A549 (cell line): ENCODE measurements around the gene ST6GALNAC1. TPM values are rescaled to one million over a fixed set of nuclear protein-coding genes. Genes with fewer than 3 reads are reported as not detected.

Experiments
- ATAC-seq, 2 experiments: fragments of 200-7000 bp in 1 of 2; fragments of >200 bp in 1 of 2; cut with Nextera tagmentation in 1 of 2; cut with Tn5 transposase in 1 of 2; 3 replicates each; pipeline versions ENCODE4 v1.8.0 to v1.9.1; 2018 to 2020; ENCODE audit warnings: mild to moderate bottlenecking in 1 of 2, moderate library complexity in 1 of 2
- CTCF ChIA-PET: fragments of 300-600 bp; sonication (Branson Sonifier 250); formaldehyde crosslinking; extraction: SDS; loops from one replicate; lab custom pipeline; 2021; ENCODE audit warnings: antibody characterized with exemption, inconsistent platforms; lab: Yijun Ruan, JAX
- POLR2A ChIA-PET: fragments of 350-600 bp; formaldehyde crosslinking; extraction: SDS; loops from one replicate; lab custom pipeline; 2021; ENCODE audit warnings: antibody characterized with exemption, inconsistent platforms; lab: Yijun Ruan, JAX
- DNase-seq, 2 experiments: peaks; one replicate each; pipeline versions ENCODE4 v3.0.0 to v3.0.0-alpha.2; 2011 to 2016; ENCODE audit warnings: low read depth in 1 of 2, low spot score in 1 of 2
- FAIRE-seq: peaks from 2 replicates; lab custom pipeline; 2011; peaks lifted over from hg19 to GRCh38; lab: Jason Lieb, UNC
- H3K27ac ChIP-seq, 2 experiments: fragments of >200 bp; sonication (Bioruptor Twin); formaldehyde crosslinking; 3 replicates each; pipeline ENCODE4 v1.5.1; 2016 to 2017
- H3K4me1 ChIP-seq: fragments of >200 bp; sonication (Bioruptor Twin); formaldehyde crosslinking; 3 replicates; pipeline ENCODE4 v1.6.1; 2016
- H3K4me2 ChIP-seq: fragments of >200 bp; sonication (Bioruptor Twin); formaldehyde crosslinking; 3 replicates; pipeline ENCODE4 v1.6.1; 2016
- H3K4me3 ChIP-seq: fragments of >200 bp; sonication (Bioruptor Twin); formaldehyde crosslinking; 3 replicates; pipeline ENCODE4 v1.5.1; 2016
- H3K9me3 ChIP-seq: fragments of >200 bp; sonication (Bioruptor Twin); formaldehyde crosslinking; 3 replicates; pipeline ENCODE4 v1.6.1; 2016
- CBX8 ChIP-seq: fragments of 200-600 bp; sonication (generic); IDR thresholded peaks from 2 replicates; pipeline ENCODE4 v1.6.1; 2016
- EP300 ChIP-seq, 2 experiments: fragments of >200 bp; sonication (Bioruptor Twin); formaldehyde crosslinking; IDR thresholded peaks; 2 replicates in 1 of 2; 3 replicates in 1 of 2; pipeline ENCODE4 v1.6.1; 2016 to 2017
- ESRRA ChIP-seq: fragments of 150-350 bp; IDR thresholded peaks from 2 replicates; pipeline ENCODE4 v1.6.1; 2014; ENCODE audit warnings: mild to moderate bottlenecking, low read length, borderline replicate concordance
- FOSB ChIP-seq: fragments of 250-450 bp; sonication (Bioruptor Pico); IDR thresholded peaks from 2 replicates; pipeline ENCODE4 v1.5.0; 2020; ENCODE audit warnings: mild to moderate bottlenecking, moderate library complexity
- FOSL2 ChIP-seq, 2 experiments: fragments of 450-650 bp in 1 of 2; fragments of >200 bp in 1 of 2; sonication (Bioruptor Twin) in 1 of 2; formaldehyde crosslinking; IDR thresholded peaks; 2 replicates each; pipeline versions ENCODE4 v1.5.0 to v1.6.1; 2016 to 2020; ENCODE audit warnings: mild to moderate bottlenecking in 1 of 2, moderate library complexity in 1 of 2
- GATA3 ChIP-seq: IDR thresholded peaks from 2 replicates; pipeline ENCODE4 v1.6.1; 2012; ENCODE audit warnings: borderline replicate concordance
- HDAC2 ChIP-seq: fragments of 200-600 bp; sonication (generic); IDR thresholded peaks from 2 replicates; pipeline ENCODE4 v1.6.1; 2016
- HEYL ChIP-seq: fragments of 250-450 bp; sonication (Bioruptor Pico); IDR thresholded peaks from 2 replicates; pipeline ENCODE4 v1.8.0; 2021; ENCODE audit warnings: mild to moderate bottlenecking, moderate library complexity
- HOXA7 ChIP-seq: fragments of 250-450 bp; sonication (Bioruptor Pico); IDR thresholded peaks from 2 replicates; pipeline ENCODE4 v1.5.0; 2020; ENCODE audit warnings: mild to moderate bottlenecking, moderate library complexity
- HOXB5 ChIP-seq: fragments of 250-450 bp; sonication (Bioruptor Pico); IDR thresholded peaks from 2 replicates; pipeline ENCODE4 v1.5.0; 2020; ENCODE audit warnings: mild to moderate bottlenecking, moderate library complexity
- JUNB ChIP-seq: fragments of >200 bp; sonication (Bioruptor Twin); formaldehyde crosslinking; IDR thresholded peaks from 2 replicates; pipeline ENCODE4 v1.6.1; 2016
- KDM5A ChIP-seq: fragments of 200-600 bp; sonication (generic); IDR thresholded peaks from 2 replicates; pipeline ENCODE4 v1.6.1; 2016; ENCODE audit warnings: antibody characterized with exemption, mild to moderate bottlenecking
- MYC ChIP-seq: IDR thresholded peaks from 2 replicates; pipeline ENCODE4 v1.6.1; 2012; ENCODE audit warnings: mild to moderate bottlenecking, inconsistent platforms, low read length, improper control_type of control experiment, borderline replicate concordance
- NPAS2 ChIP-seq: fragments of 250-450 bp; sonication (Bioruptor Pico); IDR thresholded peaks from 2 replicates; pipeline ENCODE4 v1.8.0; 2022; ENCODE audit warnings: mild to moderate bottlenecking, moderate library complexity, borderline replicate concordance
- PHF8 ChIP-seq: fragments of 200-600 bp; sonication (generic); IDR thresholded peaks from 2 replicates; pipeline ENCODE4 v1.6.1; 2016; ENCODE audit warnings: low read depth, mild to moderate bottlenecking, antibody characterized with exemption, moderate library complexity, borderline replicate concordance
- RAD21 ChIP-seq, 2 experiments: fragments of >200 bp in 1 of 2; sonication (Bioruptor Twin) in 1 of 2; formaldehyde crosslinking in 1 of 2; IDR thresholded peaks in 1 of 2; conservative IDR thresholded peaks in 1 of 2; 2 replicates in 1 of 2; 3 replicates in 1 of 2; pipeline ENCODE4 v1.6.1; 2012 to 2018; ENCODE audit warnings: inconsistent platforms in 1 of 2
- RARB ChIP-seq: fragments of 250-450 bp; sonication (Bioruptor Pico); IDR thresholded peaks from 2 replicates; pipeline ENCODE4 v1.8.0; 2021; ENCODE audit warnings: mild to moderate bottlenecking, moderate library complexity
- RCOR1 ChIP-seq: fragments of 150-350 bp; IDR thresholded peaks from 2 replicates; pipeline ENCODE4 v1.6.1; 2014; ENCODE audit warnings: antibody characterized with exemption, low read length, low read depth
- RFX5 ChIP-seq: fragments of 450-650 bp; IDR thresholded peaks from 2 replicates; pipeline ENCODE4 v1.7.1; 2014; ENCODE audit warnings: antibody characterized with exemption, mild to moderate bottlenecking, moderate library complexity
- RNF2 ChIP-seq: fragments of 200-600 bp; sonication (generic); IDR thresholded peaks from 2 replicates; pipeline ENCODE4 v1.6.1; 2016; ENCODE audit warnings: low read depth, mild to moderate bottlenecking, antibody characterized with exemption, moderate library complexity, borderline replicate concordance
- SMC3 ChIP-seq: fragments of >200 bp; sonication (Bioruptor Twin); formaldehyde crosslinking; IDR thresholded peaks from 3 replicates; pipeline ENCODE4 v1.6.1; 2018; ENCODE audit warnings: inconsistent platforms
- TP53 ChIP-seq: fragments of 250-450 bp; sonication (Bioruptor Pico); IDR thresholded peaks from 2 replicates; pipeline ENCODE4 v1.5.0; 2021; ENCODE audit warnings: mild to moderate bottlenecking, moderate library complexity
- ZC3H11A ChIP-seq: fragments of 450-650 bp; IDR thresholded peaks from 2 replicates; pipeline ENCODE4 v1.6.1; 2014; ENCODE audit warnings: antibody characterized with exemption, mild to moderate bottlenecking
- ZNF302 ChIP-seq: fragments of 250-450 bp; sonication (Bioruptor Pico); IDR thresholded peaks from 2 replicates; pipeline ENCODE4 v1.9.0; 2021; ENCODE audit warnings: inconsistent platforms, mild to moderate bottlenecking, moderate library complexity
- WGBS: methylation state at CpG from one replicate; pipeline ENCODE4 v1.1.6; 2017; ENCODE audit errors: missing lambda C conversion rate; 5-methylcytosine and 5-hydroxymethylcytosine counted together
- polyA plus RNA-seq, 4 experiments: library from polyadenylated mRNA; depleted of rRNA in 3 of 4; stranded (reverse); fragments of >200 nt; fragmentation: RNase III in 1 of 4; extraction: RNeasy Plus Mini Kit Qiagen cat#74134 plus additional on column Dnase treatment in 1 of 4; gene quantifications; 2 replicates in 3 of 4; 3 replicates in 1 of 4; pipeline ENCODE4 v1.2.3, GENCODE V29; 2011 to 2017
- TF ChIP-seq, protein P1 (sequence below): fragments of 200-600 bp; sonication (generic); IDR thresholded peaks from 2 replicates; pipeline ENCODE4 v1.6.1; 2016; ENCODE audit warnings: antibody characterized with exemption, mild to moderate bottlenecking, moderate library complexity
- TF ChIP-seq, protein P2 (sequence below): IDR thresholded peaks from 2 replicates; pipeline ENCODE4 v1.6.1; 2012; ENCODE audit warnings: low read depth, borderline replicate concordance
- TF ChIP-seq, protein P3 (sequence below): fragments of 150-350 bp; IDR thresholded peaks from 2 replicates; pipeline ENCODE4 v1.6.1; 2014; ENCODE audit warnings: low read depth, mild to moderate bottlenecking, low read length
- TF ChIP-seq, protein P4 (sequence below): fragments of 250-450 bp; sonication (Bioruptor Pico); IDR thresholded peaks from 2 replicates; pipeline ENCODE4 v1.5.0; 2021; ENCODE audit warnings: mild to moderate bottlenecking, moderate library complexity, borderline replicate concordance

ST6GALNAC1 gene
- polyA plus RNA-seq, 2 of the 4 experiments (the other 2 are of a cell fraction), result 0.27 to 0.72 TPM

DNA sequence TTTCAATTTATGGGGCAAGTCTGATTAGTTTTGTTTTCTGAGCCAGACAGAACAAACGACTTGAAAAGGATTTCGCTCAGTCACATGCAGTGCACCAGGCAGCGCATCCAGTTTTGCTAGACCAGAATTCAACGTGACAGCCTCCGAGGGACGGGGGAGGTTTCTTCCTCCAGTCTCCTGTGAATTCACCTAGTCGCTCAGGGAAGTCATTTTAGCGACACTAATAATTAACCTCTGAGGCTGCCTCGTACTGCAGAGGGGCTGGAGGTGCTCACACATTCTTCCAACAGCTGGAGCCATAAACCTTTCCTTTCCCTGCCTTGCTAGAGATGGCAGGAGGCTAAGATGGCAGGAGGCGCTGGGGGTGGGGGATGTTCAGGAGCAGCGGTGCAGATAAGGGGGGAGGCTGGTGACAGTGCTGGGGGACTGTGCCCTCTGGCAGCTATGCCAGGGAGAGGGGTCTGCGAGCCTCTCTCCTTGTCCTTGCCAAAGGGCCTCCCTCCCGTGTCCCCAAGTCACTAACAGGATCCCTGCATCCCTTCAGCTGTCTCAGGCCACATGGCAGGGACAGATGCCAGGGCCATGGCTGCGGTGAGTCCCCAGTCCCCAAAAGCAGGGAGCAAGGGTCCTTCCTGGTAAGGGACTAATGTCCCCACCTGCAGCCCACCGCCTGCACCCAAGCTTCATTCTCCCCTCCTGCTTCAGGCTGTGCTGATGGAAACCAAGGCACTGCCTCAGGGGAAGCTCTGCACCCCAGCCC, 43.2 kb upstream of the ST6GALNAC1 start:
- ChIA-PET POLR2A (interaction anchor here (1.8 kb wide), 1 partner anchor 15 kb away, joined by 5 read pairs; no protein-coding TSS in a partner anchor), CTCF (interaction anchor here (1.0 to 20.1 kb wide), 9 partner anchors 8 to 380 kb away, joined by 3 to 456 read pairs (median 10); partner anchors contain the start of genes JMJD6, METTL23 and MXRA7)
- H3K9me3 ChIP-seq, result no peaks in the 10 kb centered on the region
- TF ChIP-seq EP300 (IDR thresholded peaks at IDR 0.05) (no peak), NPAS2 (CRISPR knock-in tag) (no peak), HOXA7 (no peak), GATA3 (no peak), FOSL2 (IDR thresholded peaks at IDR 0.05) (no peak), FOSL2 (CRISPR knock-in tag; IDR thresholded peaks at IDR 0.05) (no peak), RNF2 (no peak), ZNF302 (CRISPR knock-in tag) (no peak), JUNB (no peak), RARB (CRISPR knock-in tag) (no peak), ZC3H11A (no peak), SMC3 (no peak), RCOR1 (no peak), HDAC2 (no peak), HOXB5 (CRISPR knock-in tag) (no peak), RAD21 (conservative IDR thresholded peaks at IDR 0.05 in 1 of 2, IDR thresholded peaks at IDR 0.05 in 1 of 2) (no peak), HEYL (CRISPR knock-in tag) (no peak)
- TF ChIP-seq, protein P1, sequence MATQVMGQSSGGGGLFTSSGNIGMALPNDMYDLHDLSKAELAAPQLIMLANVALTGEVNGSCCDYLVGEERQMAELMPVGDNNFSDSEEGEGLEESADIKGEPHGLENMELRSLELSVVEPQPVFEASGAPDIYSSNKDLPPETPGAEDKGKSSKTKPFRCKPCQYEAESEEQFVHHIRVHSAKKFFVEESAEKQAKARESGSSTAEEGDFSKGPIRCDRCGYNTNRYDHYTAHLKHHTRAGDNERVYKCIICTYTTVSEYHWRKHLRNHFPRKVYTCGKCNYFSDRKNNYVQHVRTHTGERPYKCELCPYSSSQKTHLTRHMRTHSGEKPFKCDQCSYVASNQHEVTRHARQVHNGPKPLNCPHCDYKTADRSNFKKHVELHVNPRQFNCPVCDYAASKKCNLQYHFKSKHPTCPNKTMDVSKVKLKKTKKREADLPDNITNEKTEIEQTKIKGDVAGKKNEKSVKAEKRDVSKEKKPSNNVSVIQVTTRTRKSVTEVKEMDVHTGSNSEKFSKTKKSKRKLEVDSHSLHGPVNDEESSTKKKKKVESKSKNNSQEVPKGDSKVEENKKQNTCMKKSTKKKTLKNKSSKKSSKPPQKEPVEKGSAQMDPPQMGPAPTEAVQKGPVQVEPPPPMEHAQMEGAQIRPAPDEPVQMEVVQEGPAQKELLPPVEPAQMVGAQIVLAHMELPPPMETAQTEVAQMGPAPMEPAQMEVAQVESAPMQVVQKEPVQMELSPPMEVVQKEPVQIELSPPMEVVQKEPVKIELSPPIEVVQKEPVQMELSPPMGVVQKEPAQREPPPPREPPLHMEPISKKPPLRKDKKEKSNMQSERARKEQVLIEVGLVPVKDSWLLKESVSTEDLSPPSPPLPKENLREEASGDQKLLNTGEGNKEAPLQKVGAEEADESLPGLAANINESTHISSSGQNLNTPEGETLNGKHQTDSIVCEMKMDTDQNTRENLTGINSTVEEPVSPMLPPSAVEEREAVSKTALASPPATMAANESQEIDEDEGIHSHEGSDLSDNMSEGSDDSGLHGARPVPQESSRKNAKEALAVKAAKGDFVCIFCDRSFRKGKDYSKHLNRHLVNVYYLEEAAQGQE, result no peak
- TF ChIP-seq, protein P2, sequence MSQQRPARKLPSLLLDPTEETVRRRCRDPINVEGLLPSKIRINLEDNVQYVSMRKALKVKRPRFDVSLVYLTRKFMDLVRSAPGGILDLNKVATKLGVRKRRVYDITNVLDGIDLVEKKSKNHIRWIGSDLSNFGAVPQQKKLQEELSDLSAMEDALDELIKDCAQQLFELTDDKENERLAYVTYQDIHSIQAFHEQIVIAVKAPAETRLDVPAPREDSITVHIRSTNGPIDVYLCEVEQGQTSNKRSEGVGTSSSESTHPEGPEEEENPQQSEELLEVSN, result no peak
- TF ChIP-seq, protein P3, sequence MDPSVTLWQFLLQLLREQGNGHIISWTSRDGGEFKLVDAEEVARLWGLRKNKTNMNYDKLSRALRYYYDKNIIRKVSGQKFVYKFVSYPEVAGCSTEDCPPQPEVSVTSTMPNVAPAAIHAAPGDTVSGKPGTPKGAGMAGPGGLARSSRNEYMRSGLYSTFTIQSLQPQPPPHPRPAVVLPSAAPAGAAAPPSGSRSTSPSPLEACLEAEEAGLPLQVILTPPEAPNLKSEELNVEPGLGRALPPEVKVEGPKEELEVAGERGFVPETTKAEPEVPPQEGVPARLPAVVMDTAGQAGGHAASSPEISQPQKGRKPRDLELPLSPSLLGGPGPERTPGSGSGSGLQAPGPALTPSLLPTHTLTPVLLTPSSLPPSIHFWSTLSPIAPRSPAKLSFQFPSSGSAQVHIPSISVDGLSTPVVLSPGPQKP, result no peak
- TF ChIP-seq, all 56 proteins: peak for 0
- peak overlapping the region in 1 of 2 experiments; percentile 82; a peak in 3 of 6 replicates for H3K27ac ChIP-seq
- DNase-seq, result no peak
- H3K4me1 ChIP-seq, result peaks cover 19% of the 10 kb centered on the region
- ATAC-seq, result no peak
- 86% methylated on average over 15 of the region's 15 CpGs for WGBS
- no peak overlapping the region for H3K4me2 ChIP-seq
- no peak for FAIRE-seq
- H3K4me3 ChIP-seq, result no peak overlapping the region

DNA sequence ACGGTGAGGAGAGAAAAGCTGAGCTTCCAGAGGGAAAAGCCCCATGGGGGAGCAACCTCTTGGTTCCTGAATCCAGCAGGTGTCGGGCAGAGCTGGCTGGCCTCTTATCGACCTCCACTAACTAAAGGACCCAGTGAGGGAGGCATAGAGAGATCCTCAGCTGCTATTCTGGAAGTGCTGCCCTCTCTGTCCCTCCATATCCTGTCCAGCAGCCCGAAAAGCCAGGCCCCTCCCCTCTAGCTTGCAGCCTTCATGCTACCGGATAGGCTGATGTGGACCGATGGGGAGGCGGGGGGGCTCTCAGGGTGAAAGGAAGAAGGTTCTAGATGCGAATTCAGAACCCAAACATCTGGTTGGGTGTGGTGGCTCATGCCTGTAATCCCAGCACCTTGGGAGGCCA, 42.3 kb upstream of the ST6GALNAC1 start:
- ChIA-PET CTCF (interaction anchor here (0.6 to 20.1 kb wide), 9 partner anchors 9 to 291 kb away, joined by 3 to 456 read pairs (median 69); partner anchors contain the start of genes JMJD6, METTL23 and MXRA7), POLR2A (interaction anchor here (1.8 kb wide), 1 partner anchor 14 kb away, joined by 5 read pairs; no protein-coding TSS in a partner anchor)
- WGBS, result 85% methylated on average over 8 of the region's 8 CpGs
- Histone ChIP-seq H3K4me2 (no peak overlapping the region), H3K4me3 (no peak overlapping the region), H3K9me3 (no peaks in the 10 kb centered on the region), H3K4me1 (peaks cover 19% of the 10 kb centered on the region), H3K27ac (no peak overlapping the region)
- no peak for FAIRE-seq
- DNase-seq, result no peak
- no peak for ATAC-seq
- no peak for TF ChIP-seq ESRRA
- TF ChIP-seq TP53 (CRISPR knock-in tag), result no peak
- no peak for TF ChIP-seq RFX5
- no peak for TF ChIP-seq MYC
- no peak for TF ChIP-seq ZC3H11A
- no peak for TF ChIP-seq KDM5A
- TF ChIP-seq ZNF302 (CRISPR knock-in tag), result no peak
- TF ChIP-seq GATA3, result no peak
- no peak for TF ChIP-seq PHF8
- no peak for TF ChIP-seq HOXB5 (CRISPR knock-in tag)
- TF ChIP-seq, protein P4, sequence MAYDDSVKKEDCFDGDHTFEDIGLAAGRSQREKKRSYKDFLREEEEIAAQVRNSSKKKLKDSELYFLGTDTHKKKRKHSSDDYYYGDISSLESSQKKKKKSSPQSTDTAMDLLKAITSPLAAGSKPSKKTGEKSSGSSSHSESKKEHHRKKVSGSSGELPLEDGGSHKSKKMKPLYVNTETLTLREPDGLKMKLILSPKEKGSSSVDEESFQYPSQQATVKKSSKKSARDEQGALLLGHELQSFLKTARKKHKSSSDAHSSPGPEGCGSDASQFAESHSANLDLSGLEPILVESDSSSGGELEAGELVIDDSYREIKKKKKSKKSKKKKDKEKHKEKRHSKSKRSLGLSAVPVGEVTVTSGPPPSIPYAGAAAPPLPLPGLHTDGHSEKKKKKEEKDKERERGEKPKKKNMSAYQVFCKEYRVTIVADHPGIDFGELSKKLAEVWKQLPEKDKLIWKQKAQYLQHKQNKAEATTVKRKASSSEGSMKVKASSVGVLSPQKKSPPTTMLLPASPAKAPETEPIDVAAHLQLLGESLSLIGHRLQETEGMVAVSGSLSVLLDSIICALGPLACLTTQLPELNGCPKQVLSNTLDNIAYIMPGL, result no peak
- no peak for TF ChIP-seq FOSB (CRISPR knock-in tag)
- TF ChIP-seq, protein P2, result no peak
- no peak for TF ChIP-seq CBX8
